Endothelial cell of umbilical vein (primary cell): ENCODE measurements around the gene CCDC85C. TPM values are rescaled to one million over a fixed set of nuclear protein-coding genes. Genes with fewer than 3 reads are reported as not detected.

ENCODE experiments used
- BruUV-seq: library from RNA; stranded (reverse); fragments of 400-500 nt; replicated peaks from 2 replicates; lab custom pipeline; 2021; lab: Mats Ljungman, UMichigan
- CTCF ChIA-PET: fragments of 300-600, 350-600 bp; sonication (Branson Sonifier 250); formaldehyde crosslinking; loops from one replicate; lab custom pipeline; 2021; ENCODE audit warnings: antibody characterized with exemption, inconsistent platforms; lab: Charles Lee
- POLR2A ChIA-PET: fragments of 300-600, 350-600 bp; sonication (Branson Sonifier 250); formaldehyde crosslinking; loops from one replicate; lab custom pipeline; 2021; ENCODE audit warnings: antibody characterized with exemption, inconsistent platforms; lab: Charles Lee
- DNase-seq: peaks from one replicate; pipeline ENCODE4 v3.0.0-alpha.2; 2011; ENCODE audit warnings: low read depth, low spot score
- FAIRE-seq: peaks from 2 replicates; lab custom pipeline; 2011; peaks lifted over from hg19 to GRCh38; lab: Jason Lieb, UNC
- H2AFZ ChIP-seq: 2 replicates; pipeline ENCODE4 v1.6.0; 2012; ENCODE audit warnings: low read depth, low read length, control low read depth, inconsistent platforms
- H3K27ac ChIP-seq: 2 replicates; pipeline ENCODE4 v1.5.1; 2011; ENCODE audit warnings: low read depth, mild to moderate bottlenecking, control low read depth, low read length, moderate library complexity; ENCODE audit not compliant: insufficient read depth
- H3K27me3 ChIP-seq, 2 experiments: 2 replicates each; pipeline versions ENCODE4 v1.6.0 to v1.6.1; 2011; ENCODE audit warnings: low read length in 2 of 2, mixed read lengths in 1 of 2; ENCODE audit not compliant: control insufficient read depth in 2 of 2, insufficient read depth in 2 of 2
- H3K36me3 ChIP-seq, 2 experiments: 2 replicates in 1 of 2; 3 replicates in 1 of 2; pipeline ENCODE4 v1.5.1; 2011; ENCODE audit warnings: low read length in 2 of 2, mild to moderate bottlenecking in 1 of 2, moderate library complexity in 1 of 2; ENCODE audit not compliant: control insufficient read depth in 2 of 2, insufficient read depth in 2 of 2; ENCODE audit errors: extremely low read depth in 1 of 2
- H3K4me1 ChIP-seq: 3 replicates; pipeline ENCODE4 v1.5.1; 2011; ENCODE audit warnings: mild to moderate bottlenecking, low read length; ENCODE audit not compliant: control insufficient read depth, insufficient read depth; ENCODE audit errors: extremely low read depth
- H3K4me2 ChIP-seq: 2 replicates; pipeline ENCODE4 v1.6.1; 2011; ENCODE audit warnings: low read length, control low read depth, mixed read lengths; ENCODE audit not compliant: insufficient read depth
- H3K4me3 ChIP-seq, 3 experiments: fragments of 200-600 bp in 1 of 3; sonication (generic), shearing (Covaris generic) in 1 of 3; replicated peaks in 1 of 3; 2 replicates each; pipeline ENCODE4 v1.5.1; 2011 to 2016; ENCODE audit warnings: control low read depth in 3 of 3, low read length in 3 of 3, mild to moderate bottlenecking in 2 of 3, inconsistent platforms in 1 of 3, low read depth in 1 of 3, moderate library complexity in 1 of 3; ENCODE audit not compliant: insufficient read depth in 1 of 3
- H3K79me2 ChIP-seq: 2 replicates; pipeline ENCODE4 v1.6.0; 2012; ENCODE audit warnings: low read length, inconsistent platforms; ENCODE audit not compliant: control insufficient read depth, insufficient read depth
- H3K9ac ChIP-seq: replicated peaks from 2 replicates; pipeline ENCODE3; 2011; ENCODE audit warnings: low read length, control low read depth; ENCODE audit not compliant: insufficient read depth; ENCODE audit errors: extremely low read depth
- H3K9me1 ChIP-seq: replicated peaks from 3 replicates; pipeline ENCODE4 v1.6.0; 2011; ENCODE audit warnings: mild to moderate bottlenecking, low read length; ENCODE audit not compliant: control insufficient read depth, insufficient read depth; ENCODE audit errors: extremely low read depth
- H3K9me3 ChIP-seq: replicated peaks from 2 replicates; pipeline ENCODE4 v1.5.1; 2012; ENCODE audit warnings: low read length, inconsistent platforms; ENCODE audit not compliant: control insufficient read depth, insufficient read depth
- H4K20me1 ChIP-seq: replicated peaks from 2 replicates; pipeline ENCODE3; 2011; ENCODE audit warnings: mild to moderate bottlenecking, low read length; ENCODE audit not compliant: control insufficient read depth, insufficient read depth; ENCODE audit errors: extremely low read depth
- EZH2 ChIP-seq: IDR thresholded peaks from 2 replicates; pipeline ENCODE4 v1.6.1; 2012; ENCODE audit warnings: borderline replicate concordance, low read depth, mild to moderate bottlenecking, moderate library complexity, low read length, inconsistent platforms; ENCODE audit not compliant: severe bottlenecking
- FOS ChIP-seq: IDR thresholded peaks from 2 replicates; pipeline ENCODE4 v1.6.1; 2011; ENCODE audit warnings: mild to moderate bottlenecking, low read length, moderate library complexity, borderline replicate concordance; ENCODE audit not compliant: insufficient read depth
- GATA2 ChIP-seq: IDR thresholded peaks from 2 replicates; pipeline ENCODE4 v1.7.0; 2011; ENCODE audit warnings: low read depth, mild to moderate bottlenecking, moderate library complexity, mixed read lengths, low read length; ENCODE audit not compliant: insufficient read length, insufficient read depth
- JUN ChIP-seq: IDR thresholded peaks from 2 replicates; pipeline ENCODE4 v1.6.1; 2011; ENCODE audit warnings: borderline replicate concordance, low read depth; ENCODE audit not compliant: insufficient read length, insufficient read depth
- MYC ChIP-seq: IDR thresholded peaks from one replicate; pipeline ENCODE4 v1.6.1; 2011; ENCODE audit warnings: mild to moderate bottlenecking, low read depth, low read length
- POLR2A ChIP-seq: IDR thresholded peaks from 2 replicates; pipeline ENCODE4 v1.6.1; 2012; ENCODE audit warnings: low read depth, mild to moderate bottlenecking, control low read depth, low read length
- POLR2AphosphoS5 ChIP-seq: IDR thresholded peaks from 2 replicates; pipeline ENCODE4 v1.6.1; 2012; ENCODE audit warnings: low read depth, mild to moderate bottlenecking, control low read depth, low read length, moderate library complexity; ENCODE audit not compliant: insufficient read depth
- dilution Hi-C: fragments of 300-500 bp; cut with MboI; formaldehyde crosslinking; loops from one replicate; pipeline ENCODE4 v1.15.0; 2019; ENCODE audit warnings: low sequenced_read_pairs; ENCODE audit not compliant: extremely low pct_ligation_motif_present
- intact Hi-C: fragments of 100-400 bp; cut with micrococcal nuclease; formaldehyde crosslinking; loops from one replicate; pipeline ENCODE4 v1.10.0; 2022
- polyA plus RNA-seq, 4 experiments: library from polyadenylated mRNA; depleted of rRNA in 3 of 4; stranded (reverse) in 3 of 4; unstranded in 1 of 4; fragments of >200 nt; gene quantifications; 2 replicates each; pipeline versions ENCODE4 v1.2.1 to v1.2.3, GENCODE V29; 2011 to 2012; ENCODE audit warnings: missing spikeins in 1 of 4
- total RNA-seq: library from RNA; stranded (reverse); gene quantifications from 2 replicates; pipeline ENCODE4 v1.2.3, GENCODE V29; 2021
- TF ChIP-seq, protein P1 (sequence below), 2 donors: IDR thresholded peaks; 1 replicate in 1 of 2; 2 replicates in 1 of 2; pipeline ENCODE4 v1.5.1; 2011; ENCODE audit warnings: low read length in 2 of 2, mild to moderate bottlenecking in 2 of 2, moderate library complexity in 2 of 2, control low read depth in 1 of 2, inconsistent platforms in 1 of 2, low read depth in 1 of 2; ENCODE audit not compliant: insufficient read depth in 1 of 2; ENCODE audit errors: extremely low read depth in 1 of 2
- TF ChIP-seq, protein P2 (sequence below): IDR thresholded peaks from 2 replicates; pipeline ENCODE4 v1.6.1; 2011; ENCODE audit not compliant: insufficient read depth, insufficient read length

The CCDC85C gene
- total and polyA plus RNA-seq, 2 donors (not counting 3 experiments of a cell fraction or from before 2014, with no cell fraction given) = 7.5 to 17.8 TPM

DNA sequence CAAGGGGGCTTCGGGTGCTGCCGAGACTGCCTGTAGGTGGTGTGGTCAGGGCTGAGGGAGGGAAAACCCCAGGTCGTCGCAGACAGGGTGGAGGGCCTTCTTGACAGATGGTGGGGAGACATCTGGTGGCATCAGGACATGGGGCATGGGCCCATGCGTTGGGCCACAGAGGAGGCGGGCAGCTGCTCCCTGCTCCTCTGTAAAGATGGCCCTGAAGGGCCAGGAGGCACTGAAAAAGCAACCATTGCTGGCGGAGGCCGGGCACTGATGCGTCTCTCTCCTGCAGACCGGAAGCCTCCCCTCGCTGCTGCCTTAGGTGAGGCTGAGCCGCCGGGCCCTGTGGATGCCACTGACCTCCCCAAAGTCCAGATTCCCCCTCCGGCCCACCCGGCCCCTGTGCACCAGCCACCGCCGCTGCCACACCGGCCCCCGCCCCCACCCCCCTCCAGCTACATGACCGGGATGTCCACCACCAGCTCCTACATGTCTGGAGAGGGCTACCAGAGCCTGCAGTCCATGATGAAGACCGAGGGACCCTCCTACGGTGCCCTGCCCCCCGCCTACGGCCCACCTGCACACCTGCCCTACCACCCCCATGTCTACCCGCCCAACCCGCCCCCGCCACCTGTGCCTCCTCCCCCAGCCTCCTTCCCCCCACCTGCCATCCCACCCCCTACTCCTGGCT lies 94.0 kb downstream of the CCDC85C start:
- peaks cover 16% of the 10 kb centered on the region for H3K4me1 ChIP-seq
- no peaks in the 10 kb centered on the region for H3K79me2 ChIP-seq
- no peaks in the 10 kb centered on the region for H4K20me1 ChIP-seq
- peaks cover 8 to 40% of the 10 kb centered on the region in 2 experiments for H3K36me3 ChIP-seq
- H3K4me3 ChIP-seq = no peak overlapping the region
- intact Hi-C loops = no loop called here
- TF ChIP-seq JUN (no peak), EZH2 (no peak), FOS (no peak), POLR2A (no peak), POLR2AphosphoS5 (no peak), GATA2 (no peak), MYC (no peak)
- TF ChIP-seq, protein P1, sequence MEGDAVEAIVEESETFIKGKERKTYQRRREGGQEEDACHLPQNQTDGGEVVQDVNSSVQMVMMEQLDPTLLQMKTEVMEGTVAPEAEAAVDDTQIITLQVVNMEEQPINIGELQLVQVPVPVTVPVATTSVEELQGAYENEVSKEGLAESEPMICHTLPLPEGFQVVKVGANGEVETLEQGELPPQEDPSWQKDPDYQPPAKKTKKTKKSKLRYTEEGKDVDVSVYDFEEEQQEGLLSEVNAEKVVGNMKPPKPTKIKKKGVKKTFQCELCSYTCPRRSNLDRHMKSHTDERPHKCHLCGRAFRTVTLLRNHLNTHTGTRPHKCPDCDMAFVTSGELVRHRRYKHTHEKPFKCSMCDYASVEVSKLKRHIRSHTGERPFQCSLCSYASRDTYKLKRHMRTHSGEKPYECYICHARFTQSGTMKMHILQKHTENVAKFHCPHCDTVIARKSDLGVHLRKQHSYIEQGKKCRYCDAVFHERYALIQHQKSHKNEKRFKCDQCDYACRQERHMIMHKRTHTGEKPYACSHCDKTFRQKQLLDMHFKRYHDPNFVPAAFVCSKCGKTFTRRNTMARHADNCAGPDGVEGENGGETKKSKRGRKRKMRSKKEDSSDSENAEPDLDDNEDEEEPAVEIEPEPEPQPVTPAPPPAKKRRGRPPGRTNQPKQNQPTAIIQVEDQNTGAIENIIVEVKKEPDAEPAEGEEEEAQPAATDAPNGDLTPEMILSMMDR (IDR thresholded peaks at IDR 0.05; ENCODE audit: extremely low read depth in 1 of 2, insufficient read depth in 1 of 2, low read depth in 1 of 2, low read length in 2 of 2) = no peak
- TF ChIP-seq, protein P2, sequence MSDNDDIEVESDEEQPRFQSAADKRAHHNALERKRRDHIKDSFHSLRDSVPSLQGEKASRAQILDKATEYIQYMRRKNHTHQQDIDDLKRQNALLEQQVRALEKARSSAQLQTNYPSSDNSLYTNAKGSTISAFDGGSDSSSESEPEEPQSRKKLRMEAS = no peak
- no peak overlapping the region for H2AFZ ChIP-seq
- DNase-seq (no peak), FAIRE-seq (no peak)
- BruUV-seq = no TSS peak
- dilution Hi-C loops = no loop called here
- ChIA-PET POLR2A (no interaction called here), CTCF (no interaction called here)
- H3K27me3 ChIP-seq = no peaks in the 10 kb centered on the region
- no peaks in the 10 kb centered on the region for H3K9me1 ChIP-seq
- no peak overlapping the region for H3K4me2 ChIP-seq
- H3K9ac ChIP-seq = no peak overlapping the region
- no peak overlapping the region for H3K27ac ChIP-seq
- no peaks in the 10 kb centered on the region for H3K9me3 ChIP-seq
